Neural cell (in vitro differentiated cells): ENCODE data around the gene NFATC3. TPM values are rescaled to one million over a fixed set of nuclear protein-coding genes. Genes with fewer than 3 reads are reported as not detected.

Source experiments
- H2AFZ ChIP-seq: fragments of 200-600, 300-800 bp; sonication (generic), shearing (Covaris generic); 2 replicates; pipeline ENCODE4 v1.6.0; 2014; ENCODE audit warnings: low read depth, mild to moderate bottlenecking, antibody characterized with exemption, low read length, moderate library complexity
- H3F3A ChIP-seq: fragments of 200-600 bp; shearing (Covaris generic); 2 replicates; pipeline ENCODE4 v1.6.1; 2016; ENCODE audit warnings: mild to moderate bottlenecking, moderate library complexity, mixed read lengths, antibody characterized with exemption, low read length; ENCODE audit not compliant: insufficient read depth, poor library complexity, severe bottlenecking
- H3K27ac ChIP-seq: fragments of 200-600, 300-800 bp; sonication (generic), shearing (Covaris generic); 2 replicates; pipeline ENCODE4 v1.5.1; 2014; ENCODE audit warnings: mild to moderate bottlenecking, low read length, moderate library complexity
- H3K27me3 ChIP-seq: fragments of 300-800, 200-600 bp; sonication (generic), shearing (Covaris generic); 2 replicates; pipeline ENCODE4 v1.6.0; 2014; ENCODE audit warnings: mild to moderate bottlenecking, low read depth, low read length, moderate library complexity; ENCODE audit not compliant: insufficient read depth
- H3K36me3 ChIP-seq: fragments of 300-800, 200-600 bp; sonication (generic), shearing (Covaris generic); 2 replicates; pipeline ENCODE4 v1.5.1; 2014; ENCODE audit warnings: mild to moderate bottlenecking, antibody characterized with exemption, low read length, moderate library complexity; ENCODE audit not compliant: insufficient read depth
- H3K4me2 ChIP-seq: fragments of 300-800, 200-600 bp; sonication (generic), shearing (Covaris generic); 2 replicates; pipeline ENCODE4 v1.6.0; 2014; ENCODE audit warnings: mild to moderate bottlenecking, low read length
- H3K4me3 ChIP-seq: fragments of 300-800, 200-600 bp; sonication (generic), shearing (Covaris generic); 2 replicates; pipeline ENCODE4 v1.5.1; 2014; ENCODE audit warnings: mild to moderate bottlenecking, low read length, moderate library complexity
- H3K79me2 ChIP-seq: fragments of 200-600 bp; shearing (Covaris generic); replicated peaks from 2 replicates; pipeline ENCODE4 v1.6.0; 2014; ENCODE audit warnings: mild to moderate bottlenecking, low read length, moderate library complexity; ENCODE audit not compliant: insufficient read depth
- H3K9ac ChIP-seq: fragments of 300-800, 200-600 bp; sonication (generic), shearing (Covaris generic); 2 replicates; pipeline ENCODE4 v1.6.1; 2016; ENCODE audit warnings: mild to moderate bottlenecking, low read length, mixed read lengths
- H3K9me2 ChIP-seq: fragments of 200-600 bp; shearing (Covaris generic); 2 replicates; pipeline ENCODE4 v1.6.1; 2016; ENCODE audit warnings: mild to moderate bottlenecking, low read length, mixed read lengths; ENCODE audit not compliant: insufficient read depth
- H3K9me3 ChIP-seq: fragments of 200-600, 300-800 bp; sonication (generic), shearing (Covaris generic); 2 replicates; pipeline ENCODE4 v1.6.1; 2016; ENCODE audit warnings: mild to moderate bottlenecking, mixed run types, low read length, moderate library complexity, mixed read lengths
- H4K20me1 ChIP-seq: fragments of 200-600 bp; shearing (Covaris generic); 2 replicates; pipeline ENCODE4 v1.6.1; 2016; ENCODE audit warnings: mild to moderate bottlenecking, mixed run types; ENCODE audit not compliant: insufficient read depth
- CTCF ChIP-seq: fragments of 450-650 bp; IDR thresholded peaks from 2 replicates; pipeline ENCODE4 v1.5.1; 2014; ENCODE audit warnings: antibody characterized with exemption, mild to moderate bottlenecking, moderate library complexity; ENCODE audit not compliant: poor library complexity, severe bottlenecking
- EP300 ChIP-seq: fragments of 450-650 bp; conservative IDR thresholded peaks from 2 replicates; pipeline ENCODE4 v1.6.1; 2014; ENCODE audit warnings: antibody characterized with exemption, mild to moderate bottlenecking, moderate library complexity; ENCODE audit not compliant: poor library complexity, severe bottlenecking
- EZH2 ChIP-seq: fragments of 200-600, 300-800 bp; shearing (Covaris generic), sonication (generic); IDR thresholded peaks from 2 replicates; pipeline ENCODE4 v1.6.1; 2014; ENCODE audit warnings: antibody characterized with exemption, low read length, borderline replicate concordance, mild to moderate bottlenecking; ENCODE audit not compliant: insufficient read depth, poor library complexity, severe bottlenecking
- MXI1 ChIP-seq: fragments of 450-650 bp; conservative IDR thresholded peaks from 2 replicates; pipeline ENCODE4 v1.6.1; 2014; ENCODE audit warnings: antibody characterized with exemption, mild to moderate bottlenecking; ENCODE audit not compliant: poor library complexity, severe bottlenecking
- POLR2AphosphoS5 ChIP-seq: IDR thresholded peaks from 2 replicates; pipeline ENCODE4 v1.6.1; 2012
- RAD21 ChIP-seq: fragments of 450-650 bp; conservative IDR thresholded peaks from 2 replicates; pipeline ENCODE4 v1.6.1; 2014; ENCODE audit warnings: antibody characterized with exemption, mild to moderate bottlenecking, moderate library complexity
- REST ChIP-seq: IDR thresholded peaks from 2 replicates; pipeline ENCODE4 v1.6.1; 2012; ENCODE audit warnings: borderline replicate concordance
- SMC3 ChIP-seq: fragments of 450-650 bp; conservative IDR thresholded peaks from 2 replicates; pipeline ENCODE4 v1.6.1; 2014; ENCODE audit warnings: antibody characterized with exemption, mild to moderate bottlenecking, moderate library complexity; ENCODE audit not compliant: poor library complexity
- TAF1 ChIP-seq: IDR thresholded peaks from 2 replicates; pipeline ENCODE4 v1.6.1; 2012; ENCODE audit warnings: low read depth
- polyA plus RNA-seq: library from polyadenylated mRNA; depleted of rRNA; stranded (reverse); fragments of >200 nt; gene quantifications from 2 replicates; pipeline ENCODE4 v1.2.3, GENCODE V29; 2014

The NFATC3 gene
- polyA plus RNA-seq, 1 donor from 2014 or later: 6.2 TPM

- Histone ChIP-seq H3K9me2 (no peaks in the 10 kb centered on the region), H3K27me3 (no peaks in the 10 kb centered on the region), H4K20me1 (no peaks in the 10 kb centered on the region), H3K9ac (peak overlapping the region; percentile 81), H3F3A (peaks cover 3% of the 10 kb centered on the region), H3K36me3 (no peaks in the 10 kb centered on the region), H3K4me2 (no peak overlapping the region), H3K4me3 (peak overlapping the region; percentile 97), H3K27ac (peak overlapping the region; percentile 40), H2AFZ (peak overlapping the region; percentile 49), H3K9me3 (no peaks in the 10 kb centered on the region), H3K79me2 (no peaks in the 10 kb centered on the region)
- TF ChIP-seq REST (no peak), EZH2 (no peak), RAD21 (no peak), CTCF (no peak), TAF1 (no peak), SMC3 (no peak), EP300 (no peak), POLR2AphosphoS5 (no peak), MXI1 (no peak)
These were observed 178.5 kb downstream of the NFATC3 start for GRCh38 chr16:68263559-68264127.

- peak within 1 kb of the TSS; percentile 69 for H2AFZ ChIP-seq
- H4K20me1 ChIP-seq: no peaks in the 10 kb centered on the region
- no peaks in the 10 kb centered on the region for H3K79me2 ChIP-seq
- H3K9me3 ChIP-seq: no peaks in the 10 kb centered on the region
- no peaks in the 10 kb centered on the region for H3K9me2 ChIP-seq
- H3K27ac ChIP-seq: peak within 1 kb of the TSS; percentile 68
- H3K36me3 ChIP-seq: no peaks in the 10 kb centered on the region
- peak within 1 kb of the TSS; percentile 81 for H3K9ac ChIP-seq
- TF ChIP-seq REST (peak; percentile 71), POLR2AphosphoS5 (peak; percentile 61), RAD21 (peak; percentile 26), EP300 (peak; percentile 52), SMC3 (peak; percentile 43), MXI1 (peak; percentile 94), CTCF (peak; percentile 85), EZH2 (no peak), TAF1 (no peak)
- H3K4me3 ChIP-seq: peak within 1 kb of the TSS; percentile 97
- H3K4me2 ChIP-seq: peak within 1 kb of the TSS; percentile 36
- no peaks in the 10 kb centered on the region for H3K27me3 ChIP-seq
- peaks cover 3% of the 10 kb centered on the region for H3F3A ChIP-seq
These were observed 179.2 kb downstream of the NFATC3 start, which contains the start of gene SLC7A6 for GRCh38 chr16:68264128-68265077. SLC7A6 (plus strand) TSS chr16:68264526; CDS start chr16:68274727, 10,201 bp downstream.
